Activated CD8-positive, alpha-beta T cell treated with anti-CD3 and anti-CD28 coated beads for 36 hours (primary cell): ENCODE measurements around the gene MYO3B. TPM values are rescaled to one million over a fixed set of nuclear protein-coding genes. Genes with fewer than 3 reads are reported as not detected.
"Not testable (repeated sequence)": the region's sequence is repeated elsewhere in the genome, so short reads cannot be mapped to it uniquely, and the experiment has no call there.

Source experiments
- ATAC-seq: fragments of 200-7000 bp; cut with Tn5 transposase; one replicate; pipeline ENCODE4 v1.10.0; 2021; ENCODE audit warnings: mild to moderate bottlenecking, moderate library complexity
- CTCF ChIA-PET: fragments of 350-600 bp; sonication (Branson Sonifier 250); formaldehyde crosslinking; loops from one replicate; lab custom pipeline; 2021; ENCODE audit warnings: antibody characterized with exemption; lab: Charles Lee
- POLR2A ChIA-PET: fragments of 350-600 bp; sonication (Branson Sonifier 250); formaldehyde crosslinking; loops from one replicate; lab custom pipeline; 2021; ENCODE audit warnings: antibody characterized with exemption; lab: Charles Lee
- DNase-seq: peaks from one replicate; pipeline ENCODE4 v3.0.0-alpha.2; 2020
- H3K27ac Mint-ChIP-seq: one replicate; pipeline ENCODE4 v1.8.0; 2021; ENCODE audit warnings: mild to moderate bottlenecking, mixed read lengths
- H3K27me3 Mint-ChIP-seq: one replicate; pipeline ENCODE4 v1.8.0; 2021; ENCODE audit warnings: mixed read lengths
- H3K36me3 Mint-ChIP-seq: one replicate; pipeline ENCODE4 v1.8.0; 2021; ENCODE audit warnings: low read depth, mixed read lengths
- H3K4me1 Mint-ChIP-seq: one replicate; pipeline ENCODE4 v1.8.0; 2021; ENCODE audit warnings: low read depth, mixed read lengths
- H3K4me3 Mint-ChIP-seq: one replicate; pipeline ENCODE4 v1.8.0; 2021; ENCODE audit warnings: mild to moderate bottlenecking, moderate library complexity, mixed read lengths
- H3K9me3 Mint-ChIP-seq: one replicate; pipeline ENCODE4 v1.8.0; 2021; ENCODE audit warnings: mixed read lengths
- CTCF ChIP-seq: fragments of 200-600 bp; IDR thresholded peaks from one replicate; pipeline ENCODE4 v1.8.0; 2022; ENCODE audit warnings: antibody characterized with exemption, mild to moderate bottlenecking
- intact Hi-C: fragments of 100-400 bp; cut with micrococcal nuclease; formaldehyde crosslinking; loops from one replicate; pipeline ENCODE4 v1.10.0; 2022
- total RNA-seq, 2 experiments: library from RNA; stranded (reverse); gene quantifications; one replicate each; pipeline ENCODE4 v1.2.3, GENCODE V29; 2021

Gene MYO3B
- total RNA-seq, 2 experiments from 2014 or later = 0.09 to 0.20 TPM

- ChIA-PET CTCF (no interaction called here), POLR2A (no interaction called here)
- Mint-ChIP-seq H3K4me1 (no peaks in the 10 kb centered on the region), H3K4me3 (no peak overlapping the region), H3K36me3 (no peaks in the 10 kb centered on the region), H3K27me3 (peaks cover 13% of the 10 kb centered on the region), H3K9me3 (no peaks in the 10 kb centered on the region), H3K27ac (no peak overlapping the region)
- DNase-seq (no peak), ATAC-seq (no peak)
- TF ChIP-seq CTCF = no peak
- intact Hi-C loops = no loop called here
Measured at GRCh38 chr2:170270278-170270864, 92.4 kb downstream of the MYO3B start.

- POLR2A ChIA-PET = no interaction called here
- Mint-ChIP-seq H3K4me1 (no peaks in the 10 kb centered on the region), H3K9me3 (no peaks in the 10 kb centered on the region), H3K36me3 (no peaks in the 10 kb centered on the region), H3K27me3 (peaks cover 13% of the 10 kb centered on the region), H3K27ac (no peak overlapping the region), H3K4me3 (no peak overlapping the region)
- intact Hi-C loops = no loop called here
- CTCF ChIA-PET = no interaction called here
- TF ChIP-seq CTCF = no peak
- DNase-seq = no peak
- no peak for ATAC-seq
Measured at GRCh38 chr2:170271340-170271739, 93.4 kb downstream of the MYO3B start.

- TF ChIP-seq CTCF = no peak
- ChIA-PET POLR2A (no interaction called here), CTCF (interaction anchor here (0.6 to 1.2 kb wide), 2 partner anchors 103 to 319 kb away, joined by 3 read pairs; no protein-coding TSS in a partner anchor)
- DNase-seq (no peak), ATAC-seq (no peak)
- no peaks in the 10 kb centered on the region for H3K9me3 Mint-ChIP-seq
- H3K27me3 Mint-ChIP-seq = peaks cover 11% of the 10 kb centered on the region
- H3K4me1 Mint-ChIP-seq = no peaks in the 10 kb centered on the region
- no peaks in the 10 kb centered on the region for H3K36me3 Mint-ChIP-seq
- H3K27ac Mint-ChIP-seq = no peak overlapping the region
- H3K4me3 Mint-ChIP-seq = no peak overlapping the region
- intact Hi-C loops = no loop called here
Measured at GRCh38 chr2:170276056-170276455, 98.1 kb downstream of the MYO3B start.

- intact Hi-C loops = no loop called here
- Mint-ChIP-seq H3K27me3 (peaks cover 14% of the 10 kb centered on the region), H3K4me1 (no peaks in the 10 kb centered on the region), H3K36me3 (no peaks in the 10 kb centered on the region), H3K4me3 (no peak overlapping the region), H3K27ac (no peak overlapping the region), H3K9me3 (no peaks in the 10 kb centered on the region)
- TF ChIP-seq CTCF = no peak
- ChIA-PET CTCF (interaction anchor here (1.2 kb wide), 1 partner anchor 102 kb away, joined by 3 read pairs; no protein-coding TSS in a partner anchor), POLR2A (no interaction called here)
- ATAC-seq = no peak
- DNase-seq = no peak
Measured at GRCh38 chr2:170276925-170277629, 99.1 kb downstream of the MYO3B start.

GRCh38 chr2:170277951-170278350 is 100.0 kb downstream of the MYO3B start:
- no peaks in the 10 kb centered on the region for H3K9me3 Mint-ChIP-seq
- no peaks in the 10 kb centered on the region for H3K4me1 Mint-ChIP-seq
- no peak overlapping the region for H3K27ac Mint-ChIP-seq
- POLR2A ChIA-PET = no interaction called here
- H3K36me3 Mint-ChIP-seq = no peaks in the 10 kb centered on the region
- intact Hi-C loops = no loop called here
- CTCF ChIA-PET = no interaction called here
- DNase-seq (no peak), ATAC-seq (no peak)
- peaks cover 14% of the 10 kb centered on the region for H3K27me3 Mint-ChIP-seq
- TF ChIP-seq CTCF = no peak
- no peak overlapping the region for H3K4me3 Mint-ChIP-seq

GRCh38 chr2:170279615-170280014 is 101.7 kb downstream of the MYO3B start:
- DNase-seq, H3K36me3 Mint-ChIP-seq, POLR2A ChIA-PET, ATAC-seq, CTCF ChIA-PET, H3K4me1 Mint-ChIP-seq, intact Hi-C loops, H3K4me3 Mint-ChIP-seq, H3K27ac Mint-ChIP-seq, H3K9me3 Mint-ChIP-seq: not testable (repeated sequence)
- H3K27me3 Mint-ChIP-seq = peaks cover 11% of the 10 kb centered on the region
